Natural killer cell (primary cell): ENCODE data around the gene S100A12. TPM values are rescaled to one million over a fixed set of nuclear protein-coding genes. Genes with fewer than 3 reads are reported as not detected.

ENCODE experiments used
- ATAC-seq, 3 donors: fragments of 150-1000 bp in 2 of 3; fragments of 200-7000 bp in 1 of 3; cut with Tn5 transposase; 1 replicate in 1 of 3; 2 replicates in 2 of 3; pipeline ENCODE4 v1.10.0; 2021; ENCODE audit warnings: mild to moderate bottlenecking in 2 of 3, moderate library complexity in 2 of 3
- DNase-seq, 2 donors: peaks; one replicate each; pipeline versions ENCODE4 v3.0.0 to v3.0.0-alpha.2; 2013 to 2021; ENCODE audit warnings: mixed read lengths in 1 of 2
- H3K27ac ChIP-seq: one replicate; pipeline ENCODE4 v1.5.1; 2013; ENCODE audit warnings: mild to moderate bottlenecking, low read length
- H3K27me3 ChIP-seq: one replicate; pipeline ENCODE4 v1.6.1; 2013; ENCODE audit warnings: low read length; ENCODE audit not compliant: control insufficient read depth, insufficient read depth
- H3K36me3 ChIP-seq: one replicate; pipeline ENCODE4 v1.6.1; 2013; ENCODE audit warnings: low read length; ENCODE audit not compliant: control insufficient read depth, insufficient read depth
- H3K4me1 ChIP-seq: one replicate; pipeline ENCODE4 v1.6.1; 2013; ENCODE audit warnings: low read length; ENCODE audit not compliant: control insufficient read depth, insufficient read depth
- H3K4me3 ChIP-seq: one replicate; pipeline ENCODE4 v1.5.1; 2013; ENCODE audit warnings: low read length
- H3K9me3 ChIP-seq: one replicate; pipeline ENCODE4 v1.6.1; 2013; ENCODE audit warnings: low read length; ENCODE audit not compliant: control insufficient read depth, insufficient read depth
- H3K27ac Mint-ChIP-seq, 2 donors: one replicate each; pipeline ENCODE4 v1.8.0; 2022; ENCODE audit warnings: mild to moderate bottlenecking in 2 of 2, mixed read lengths in 2 of 2, moderate library complexity in 1 of 2
- H3K27me3 Mint-ChIP-seq, 2 donors: one replicate each; pipeline ENCODE4 v1.8.0; 2022; ENCODE audit warnings: low read depth in 2 of 2, mixed read lengths in 2 of 2
- H3K36me3 Mint-ChIP-seq: one replicate; pipeline ENCODE4 v1.8.0; 2022; ENCODE audit warnings: mixed read lengths
- H3K4me1 Mint-ChIP-seq, 2 donors: one replicate each; pipeline ENCODE4 v1.8.0; 2022; ENCODE audit warnings: mixed read lengths in 2 of 2
- H3K4me3 Mint-ChIP-seq: one replicate; pipeline ENCODE4 v1.8.0; 2022; ENCODE audit warnings: mild to moderate bottlenecking, moderate library complexity, mixed read lengths
- H3K9me3 Mint-ChIP-seq, 2 donors: one replicate each; pipeline ENCODE4 v1.8.0; 2022; ENCODE audit warnings: mixed read lengths in 2 of 2
- CTCF ChIP-seq: fragments of 200-600 bp; IDR thresholded peaks from one replicate; pipeline ENCODE4 v1.8.0; 2022; ENCODE audit warnings: antibody characterized with exemption
- WGBS: methylation state at CpG from one replicate; pipeline ENCODE4 v1.1.7; 2013; ENCODE audit warnings: missing lambda C conversion rate; ENCODE audit not compliant: insufficient coverage; 5-methylcytosine and 5-hydroxymethylcytosine counted together
- intact Hi-C: fragments of 100-400 bp; cut with micrococcal nuclease; formaldehyde crosslinking; loops from one replicate; pipeline ENCODE4 v1.14.2; 2022
- total RNA-seq, 4 donors: library from RNA; stranded (reverse); fragments of 120-200 nt in 1 of 4; gene quantifications; one replicate each; pipeline versions ENCODE4 v1.2.3 to v1.2.4, GENCODE V29; 2013 to 2022

Gene S100A12
- total RNA-seq, 3 donors from 2014 or later (not counting 1 experiment from before 2014, with no cell fraction given): 11.4 to 20.4 TPM; not detected in 1

DNA sequence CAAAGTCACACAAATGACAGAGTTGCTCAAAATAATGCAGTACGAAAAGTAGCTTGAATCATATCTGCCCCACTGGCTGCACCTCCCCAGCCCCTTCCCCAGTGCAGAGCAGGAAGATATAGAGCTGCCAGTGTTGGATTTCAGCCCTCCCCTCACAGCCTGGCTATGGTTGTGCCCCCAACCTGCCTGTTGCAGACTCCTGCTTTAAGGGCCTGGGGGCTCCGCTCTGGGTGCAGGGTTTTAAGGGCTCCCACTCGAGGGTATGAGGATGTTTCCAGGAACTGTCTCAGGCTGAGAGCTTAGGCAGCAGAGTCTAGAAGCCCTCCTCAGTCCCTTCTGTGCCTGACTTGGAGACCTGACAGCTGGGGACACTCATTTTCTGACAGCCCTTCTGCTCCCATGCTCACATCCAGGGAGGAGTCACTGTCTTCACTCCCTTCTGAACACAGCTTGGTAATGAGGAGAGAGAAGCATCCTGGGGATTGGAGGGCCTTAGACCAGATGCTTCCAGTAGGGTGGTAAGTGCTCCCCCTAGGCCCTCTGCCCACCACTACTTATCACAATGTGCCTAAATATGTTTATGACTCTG, 13.1 kb downstream of the S100A12 start:
- WGBS: 87% methylated on average over 3 of the region's 3 CpGs
- Mint-ChIP-seq H3K36me3 (no peaks in the 10 kb centered on the region), H3K4me3 (no peak overlapping the region), H3K27ac (no peak overlapping the region), H3K9me3 (no peaks in the 10 kb centered on the region), H3K4me1 (peaks cover 0 to 8% of the 10 kb centered on the region in 2 donors), H3K27me3 (peaks cover 14 to 18% of the 10 kb centered on the region in 2 donors)
- ATAC-seq: no peak
- DNase-seq: no peak
- intact Hi-C loops: no loop called here
- Histone ChIP-seq H3K4me1 (peaks cover 6% of the 10 kb centered on the region), H3K36me3 (no peaks in the 10 kb centered on the region), H3K27ac (no peak overlapping the region), H3K9me3 (no peaks in the 10 kb centered on the region), H3K4me3 (no peak overlapping the region), H3K27me3 (no peaks in the 10 kb centered on the region)
- no peak for TF ChIP-seq CTCF

GRCh38 chr1:153361480-153362109, 13.8 kb downstream of the S100A12 start:
- intact Hi-C loops: no loop called here
- Mint-ChIP-seq H3K4me1 (peaks cover 0 to 8% of the 10 kb centered on the region in 2 donors), H3K9me3 (no peaks in the 10 kb centered on the region), H3K36me3 (no peaks in the 10 kb centered on the region), H3K4me3 (no peak overlapping the region), H3K27ac (no peak overlapping the region), H3K27me3 (peaks cover 15 to 18% of the 10 kb centered on the region in 2 donors)
- TF ChIP-seq CTCF: no peak
- no peaks in the 10 kb centered on the region for H3K9me3 ChIP-seq
- H3K36me3 ChIP-seq: no peaks in the 10 kb centered on the region
- no peaks in the 10 kb centered on the region for H3K27me3 ChIP-seq
- peaks cover 7% of the 10 kb centered on the region for H3K4me1 ChIP-seq
- H3K27ac ChIP-seq: no peak overlapping the region
- WGBS: 80% methylated on average over 4 of the region's 4 CpGs
- ATAC-seq (no peak), DNase-seq (no peak)
- H3K4me3 ChIP-seq: no peak overlapping the region

DNA sequence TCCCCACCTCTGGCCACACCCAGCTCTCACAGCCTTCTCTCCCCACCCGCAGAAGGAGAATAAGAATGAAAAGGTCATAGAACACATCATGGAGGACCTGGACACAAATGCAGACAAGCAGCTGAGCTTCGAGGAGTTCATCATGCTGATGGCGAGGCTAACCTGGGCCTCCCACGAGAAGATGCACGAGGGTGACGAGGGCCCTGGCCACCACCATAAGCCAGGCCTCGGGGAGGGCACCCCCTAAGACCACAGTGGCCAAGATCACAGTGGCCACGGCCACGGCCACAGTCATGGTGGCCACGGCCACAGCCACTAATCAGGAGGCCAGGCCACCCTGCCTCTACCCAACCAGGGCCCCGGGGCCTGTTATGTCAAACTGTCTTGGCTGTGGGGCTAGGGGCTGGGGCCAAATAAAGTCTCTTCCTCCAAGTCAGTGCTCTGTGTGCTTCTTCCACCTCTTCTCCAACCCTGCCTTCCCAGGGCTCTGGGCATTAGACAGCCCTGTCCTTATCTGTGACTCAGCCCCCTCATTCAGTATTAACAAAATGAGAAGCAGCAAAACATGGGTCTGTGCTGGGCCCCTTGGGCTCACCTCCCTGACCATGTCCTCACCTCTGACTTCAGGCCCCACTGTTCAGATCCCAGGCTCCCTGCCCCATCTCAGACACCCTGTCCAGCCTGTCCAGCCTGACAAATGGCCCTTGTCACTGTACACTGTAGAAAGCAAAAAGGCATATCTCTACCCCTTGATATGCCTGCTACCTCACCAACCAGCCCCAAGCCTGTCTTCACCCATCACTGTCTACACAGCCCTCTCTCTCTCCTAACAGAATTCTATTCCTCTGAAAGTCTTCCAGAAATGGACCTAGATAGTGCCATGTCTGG, 14.6 kb downstream of the S100A12 start:
- Histone ChIP-seq H3K27ac (no peak overlapping the region), H3K27me3 (no peaks in the 10 kb centered on the region), H3K9me3 (no peaks in the 10 kb centered on the region), H3K4me1 (peaks cover 7% of the 10 kb centered on the region), H3K36me3 (no peaks in the 10 kb centered on the region), H3K4me3 (no peak overlapping the region)
- H3K27ac Mint-ChIP-seq: no peak overlapping the region
- TF ChIP-seq CTCF: no peak
- H3K4me1 Mint-ChIP-seq: peaks cover 0 to 8% of the 10 kb centered on the region in 2 donors
- 81% methylated on average over 11 of the region's 11 CpGs for WGBS
- H3K27me3 Mint-ChIP-seq: peaks cover 12 to 18% of the 10 kb centered on the region in 2 donors
- intact Hi-C loops: no loop called here
- ATAC-seq: peak in 1 of 3 donors; percentile 21
- no peaks in the 10 kb centered on the region for H3K36me3 Mint-ChIP-seq
- H3K4me3 Mint-ChIP-seq: no peak overlapping the region
- DNase-seq: no peak
- H3K9me3 Mint-ChIP-seq: no peaks in the 10 kb centered on the region
